ENCODE data around the gene TNNT3.

GRCh38 chr11:1969776-1970175 is 50.3 kb downstream of the TNNT3 start:
- TF ChIP-seq CTCF (IDR thresholded peaks at IDR 0.05): no peak
- no peak for TF ChIP-seq POLR2AphosphoS5 (IDR thresholded peaks at IDR 0.05)
